ENCODE data around the gene GRK6.

The GRK6 gene

DNA sequence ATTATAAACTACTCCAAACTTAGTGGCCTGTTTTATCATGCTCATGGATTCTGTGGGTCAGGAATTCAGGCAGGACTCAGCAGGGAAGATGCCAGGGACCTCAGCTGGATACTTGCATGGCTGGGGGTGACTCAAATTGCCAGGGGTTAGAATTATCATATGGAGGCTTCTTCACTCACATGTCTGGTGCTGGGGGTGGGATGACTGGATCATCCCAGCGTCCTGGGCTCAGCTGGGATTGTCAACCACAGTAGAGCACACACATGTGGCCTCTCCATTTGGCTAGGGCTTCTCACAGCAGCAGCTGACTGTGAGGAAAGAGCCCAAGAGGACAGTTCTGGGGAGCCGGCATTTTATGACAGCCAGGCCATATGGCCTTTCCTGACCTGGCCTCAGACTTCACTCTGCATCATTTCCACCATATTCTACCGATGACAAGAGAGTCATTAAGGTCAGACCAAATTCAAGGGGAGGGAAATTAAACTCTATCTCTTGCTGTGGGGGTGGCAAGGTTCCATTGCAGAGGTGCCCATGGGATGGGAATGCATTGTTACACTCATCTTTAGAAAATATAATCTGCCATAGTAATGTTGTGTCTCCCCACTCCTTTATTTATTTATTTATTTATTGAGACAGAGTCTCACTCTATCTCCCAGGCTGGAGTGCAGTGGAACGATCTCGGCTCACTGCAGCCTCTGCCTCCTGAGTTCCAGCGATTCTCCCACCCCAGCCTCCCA lies 5.2 kb upstream of the GRK6 start:
- TF ChIP-seq, protein P1, sequence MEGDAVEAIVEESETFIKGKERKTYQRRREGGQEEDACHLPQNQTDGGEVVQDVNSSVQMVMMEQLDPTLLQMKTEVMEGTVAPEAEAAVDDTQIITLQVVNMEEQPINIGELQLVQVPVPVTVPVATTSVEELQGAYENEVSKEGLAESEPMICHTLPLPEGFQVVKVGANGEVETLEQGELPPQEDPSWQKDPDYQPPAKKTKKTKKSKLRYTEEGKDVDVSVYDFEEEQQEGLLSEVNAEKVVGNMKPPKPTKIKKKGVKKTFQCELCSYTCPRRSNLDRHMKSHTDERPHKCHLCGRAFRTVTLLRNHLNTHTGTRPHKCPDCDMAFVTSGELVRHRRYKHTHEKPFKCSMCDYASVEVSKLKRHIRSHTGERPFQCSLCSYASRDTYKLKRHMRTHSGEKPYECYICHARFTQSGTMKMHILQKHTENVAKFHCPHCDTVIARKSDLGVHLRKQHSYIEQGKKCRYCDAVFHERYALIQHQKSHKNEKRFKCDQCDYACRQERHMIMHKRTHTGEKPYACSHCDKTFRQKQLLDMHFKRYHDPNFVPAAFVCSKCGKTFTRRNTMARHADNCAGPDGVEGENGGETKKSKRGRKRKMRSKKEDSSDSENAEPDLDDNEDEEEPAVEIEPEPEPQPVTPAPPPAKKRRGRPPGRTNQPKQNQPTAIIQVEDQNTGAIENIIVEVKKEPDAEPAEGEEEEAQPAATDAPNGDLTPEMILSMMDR (IDR thresholded peaks at IDR 0.05; ENCODE audit: low read depth, low read length): no peak
- no peak overlapping the region for H3K4me3 ChIP-seq (ENCODE audit: low read depth, low read length)

DNA sequence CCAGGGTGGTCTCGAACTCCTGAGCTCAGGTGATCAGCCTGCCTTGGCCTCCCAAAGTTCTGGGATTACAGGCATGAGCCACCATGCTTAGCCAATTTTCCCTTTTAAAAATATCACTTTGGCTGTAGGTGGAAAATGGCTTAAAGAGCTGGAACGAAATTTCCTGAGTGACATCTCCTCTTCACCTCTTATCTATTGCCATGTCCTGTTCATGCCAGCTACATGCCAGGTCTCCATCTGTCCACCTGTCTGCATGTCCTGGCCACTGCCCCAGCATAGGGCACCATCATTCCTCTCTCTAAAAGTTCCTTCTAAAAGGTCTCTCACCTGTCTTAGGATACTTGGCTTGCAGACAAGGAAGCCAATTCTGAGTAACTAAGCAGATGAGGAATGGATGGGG lies 2.8 kb upstream of the GRK6 start:
- TF ChIP-seq, protein P1 (IDR thresholded peaks at IDR 0.05; ENCODE audit: low read depth, low read length): no peak
- H3K4me3 ChIP-seq (ENCODE audit: low read depth, low read length): no peak overlapping the region

DNA sequence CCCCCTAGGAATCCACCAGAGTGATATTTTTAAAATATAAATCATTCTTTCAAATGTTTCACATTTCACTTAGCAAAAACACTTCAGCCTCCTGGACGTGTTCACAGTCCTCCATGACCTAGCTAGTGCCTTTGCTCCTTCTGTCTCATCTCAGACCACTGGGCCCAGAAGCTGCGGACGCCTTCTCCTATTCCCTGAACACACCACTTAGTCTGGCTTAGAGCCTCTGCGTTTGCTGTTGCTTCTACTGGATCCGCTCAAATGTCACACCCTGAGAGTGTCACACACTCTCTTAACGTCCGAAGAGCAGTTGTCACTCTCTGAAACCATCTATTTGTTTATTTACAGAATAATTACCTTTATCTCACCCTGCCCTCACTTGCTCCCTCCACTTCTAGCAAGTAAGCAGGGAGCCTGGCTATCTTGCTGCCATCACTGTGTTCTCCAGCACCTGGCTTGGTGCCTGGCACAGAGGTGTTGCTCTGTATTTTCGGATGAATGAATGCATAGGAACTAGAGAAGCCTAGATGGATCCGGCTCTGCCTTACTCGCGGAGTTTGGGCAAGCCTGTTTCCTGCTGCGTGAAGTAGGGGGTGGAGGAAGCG lies 1.2 kb upstream of the GRK6 start:
- H3K4me3 ChIP-seq (ENCODE audit: low read depth, low read length): peak overlapping the region; percentile 64
- TF ChIP-seq, protein P1 (IDR thresholded peaks at IDR 0.05; ENCODE audit: low read depth, low read length): no peak

DNA sequence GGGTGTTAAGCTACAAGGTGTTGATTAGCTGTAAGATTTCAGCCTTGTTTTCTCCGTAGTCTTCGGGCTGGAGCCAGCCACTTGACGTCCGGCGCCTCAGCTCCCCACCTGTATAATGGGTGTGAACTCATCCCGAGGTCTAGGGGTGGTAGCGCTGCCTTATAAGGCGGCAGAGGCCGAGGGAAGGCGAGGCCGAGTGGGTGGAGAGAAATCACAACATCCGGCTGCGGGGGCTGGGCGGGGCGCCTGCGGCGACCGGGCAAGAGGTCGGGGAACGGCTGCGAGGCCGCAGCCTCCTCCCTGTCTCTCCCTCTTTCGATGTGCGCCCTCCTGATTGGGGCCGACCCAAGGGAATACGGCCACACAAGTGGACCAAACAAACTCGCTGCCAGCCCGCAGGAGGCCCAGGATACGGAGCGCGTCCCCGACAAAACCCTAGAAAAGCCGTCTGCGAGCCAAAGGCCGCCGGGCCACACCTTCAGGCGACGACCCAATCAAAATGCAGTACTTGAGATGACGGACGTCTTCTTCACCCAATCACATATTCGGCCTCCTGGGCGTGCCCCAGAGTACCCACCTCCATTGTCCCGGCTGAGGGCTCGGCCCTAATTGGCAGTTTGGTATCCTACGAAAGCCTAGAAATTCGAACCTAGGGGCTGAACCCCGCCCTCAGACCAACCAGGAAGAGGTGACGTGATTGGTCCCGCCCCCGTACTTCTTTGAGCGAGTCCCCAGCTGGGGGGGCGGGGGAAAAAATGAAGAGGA lies 493 bp upstream of the GRK6 start:
- peak overlapping the region; percentile 64 for H3K4me3 ChIP-seq (ENCODE audit: low read depth, low read length)
- TF ChIP-seq, protein P1 (IDR thresholded peaks at IDR 0.05; ENCODE audit: low read depth, low read length): no peak

DNA sequence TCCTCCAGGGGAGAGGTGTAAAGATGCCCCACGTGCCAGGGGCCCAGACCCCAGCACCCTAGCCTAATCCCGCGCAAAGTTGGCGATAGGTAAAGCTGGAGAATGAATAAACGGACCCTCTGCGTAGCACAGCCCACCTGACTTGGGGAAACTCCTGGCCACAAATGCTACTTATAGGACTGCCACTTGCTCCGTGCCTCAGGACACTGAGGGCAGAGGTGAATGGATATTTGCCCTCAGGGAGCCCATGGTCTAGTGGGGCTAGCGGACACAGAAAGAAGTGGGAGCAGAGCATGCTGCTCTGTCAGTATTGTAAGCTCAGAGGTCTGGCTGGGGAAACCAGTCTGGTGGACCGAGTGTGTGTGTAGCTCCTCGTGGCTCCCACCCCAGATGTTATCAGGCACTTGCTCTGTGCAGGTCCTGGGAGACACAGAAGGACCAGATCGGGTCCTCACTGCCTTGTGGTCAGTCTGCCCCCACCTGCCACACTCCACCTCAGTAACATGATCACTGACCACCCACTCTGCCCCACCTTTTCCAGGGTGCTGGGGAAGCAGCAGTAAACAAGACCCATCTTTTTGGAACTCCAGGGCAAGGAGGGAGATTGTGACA lies 841 bp downstream of the GRK6 start:
- TF ChIP-seq, protein P1 (IDR thresholded peaks at IDR 0.05; ENCODE audit: low read depth, low read length): no peak
- H3K4me3 ChIP-seq (ENCODE audit: low read depth, low read length): peak overlapping the region; percentile 84

DNA sequence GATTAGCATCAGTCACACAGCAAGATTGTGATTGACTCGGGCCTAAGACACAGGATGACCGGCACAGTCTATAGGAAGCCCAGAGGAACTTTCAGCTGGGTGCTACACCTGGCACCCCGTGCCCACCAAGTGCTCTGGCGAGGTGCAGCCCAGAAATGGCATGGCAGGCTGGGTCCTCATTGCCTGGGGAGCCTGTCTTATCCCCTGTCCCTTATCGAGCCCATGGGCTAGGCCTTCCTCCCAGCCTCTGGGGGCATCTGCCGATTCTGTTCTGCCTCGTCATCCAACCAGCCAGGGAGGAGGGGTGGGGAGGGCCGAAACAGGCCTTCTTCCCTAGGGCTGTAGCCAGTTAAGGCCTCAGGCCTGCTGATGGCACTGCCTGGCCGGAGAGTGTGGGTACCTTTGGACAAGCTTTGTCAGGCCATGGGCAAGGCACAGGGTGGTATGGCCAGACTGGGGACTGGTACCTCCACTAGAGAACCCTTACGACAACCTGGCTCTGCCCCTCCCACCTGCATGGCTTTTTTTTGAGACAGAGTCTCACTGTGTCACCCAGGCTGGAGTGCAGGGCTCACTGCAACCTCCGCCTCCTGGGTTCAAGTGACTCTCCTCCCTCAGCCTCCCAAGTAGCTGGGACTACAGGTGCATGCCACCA lies 1.6 kb downstream of the GRK6 start:
- H3K4me3 ChIP-seq (ENCODE audit: low read depth, low read length): peak overlapping the region; percentile 84
- TF ChIP-seq, protein P1 (IDR thresholded peaks at IDR 0.05; ENCODE audit: low read depth, low read length): no peak
